Measurements from ENCODE around the gene ADA.

DNA sequence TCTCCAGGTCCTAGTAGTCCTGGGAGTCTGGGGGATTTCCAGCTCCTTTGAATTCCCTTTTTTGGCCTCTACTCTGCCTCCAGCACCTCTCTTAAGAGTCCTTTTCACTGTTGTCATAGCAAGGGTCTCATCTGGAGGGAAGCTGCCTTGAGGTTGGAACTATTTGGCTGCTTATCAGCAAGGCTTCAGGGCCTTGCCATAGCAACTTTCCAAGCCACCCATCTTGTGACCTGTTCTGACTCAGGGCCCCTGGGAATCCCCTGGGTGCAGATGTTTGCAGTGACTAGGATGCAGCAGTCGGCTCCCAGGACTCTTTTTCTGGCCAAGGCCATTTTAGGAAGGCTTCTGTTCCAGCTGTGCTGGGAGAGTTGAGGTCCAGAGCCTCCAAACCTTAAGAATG is 56.8 kb downstream of the ADA start:
- no peak for TF ChIP-seq CTCF (IDR thresholded peaks at IDR 0.05)
- no peak for TF ChIP-seq POLR2AphosphoS5 (IDR thresholded peaks at IDR 0.05)
